A549 treated with Mapracorat at 1 μM for 4 hours (cell line): ENCODE measurements around the gene MEIOSIN. TPM values are rescaled to one million over a fixed set of nuclear protein-coding genes. Genes with fewer than 3 reads are reported as not detected.

Experiments used
- total RNA-seq: library from RNA; stranded (reverse); fragments of 200-300 nt; extraction: Qiagen RNA extraction; gene quantifications from 5 replicates; pipeline ENCODE4 v1.2.3, GENCODE V29; 2022

The MEIOSIN gene
- total RNA-seq: 0.06 to 0.08 TPM (median 0.07 TPM) in 4 of 5 replicates, not detected in the other

GRCh38 chr19:45733160-45733810 lies at the start of gene MEIOSIN:
MEIOSIN (plus strand) TSS chr19:45733439; CDS start chr19:45735377, 1,938 bp downstream.

GRCh38 chr19:45691516-45692186 lies 41.6 kb upstream of the MEIOSIN start, which contains the start of gene SNRPD2:
SNRPD2 (minus strand) TSS chr19:45691953; CDS start chr19:45691888, 65 bp downstream.

GRCh38 chr19:45692187-45693105 lies 40.8 kb upstream of the MEIOSIN start, which contains the start of gene QPCTL:
QPCTL (plus strand) TSS chr19:45692666; CDS start chr19:45692704, 38 bp downstream.

GRCh38 chr19:45730368-45731288 lies 2.6 kb upstream of the MEIOSIN start, which contains the start of gene FBXO46:
FBXO46 (minus strand) TSS chr19:45730896; CDS start chr19:45713495, 17,401 bp downstream.

GRCh38 chr19:45768984-45769782 lies 35.9 kb downstream of the MEIOSIN start, which contains the start of gene SIX5:
SIX5 (minus strand) TSS chr19:45769252; CDS start chr19:45768844, 408 bp downstream.

GRCh38 chr19:45782162-45782691 lies 49.0 kb downstream of the MEIOSIN start, which contains the start of gene DMPK:
DMPK (minus strand) TSS chr19:45782490; CDS start chr19:45782352, 138 bp downstream.

GRCh38 chr19:45792470-45793177 lies 59.4 kb downstream of the MEIOSIN start, which contains the start of gene DMWD:
DMWD (minus strand) TSS chr19:45792845; CDS start chr19:45792756, 89 bp downstream.

Other genes starting within 250 kb of the MEIOSIN start
- gene RTN2, start 236.4 kb upstream of the MEIOSIN start, total RNA-seq: 11.5 to 16.1 TPM (median 12.5 TPM) in 5 replicates
- gene PPM1N, start 235.0 kb upstream of the MEIOSIN start, total RNA-seq: 7.1 to 10.4 TPM (median 8.1 TPM) in 5 replicates
- gene VASP, start 226.0 kb upstream of the MEIOSIN start, total RNA-seq: 180 to 230 TPM (median 218 TPM) in 5 replicates
- 11.8 to 20.0 TPM (median 17.5 TPM) in 5 replicates for gene OPA3, start 148.6 kb upstream of the MEIOSIN start, total RNA-seq
- 0.19 to 0.79 TPM (median 0.39 TPM) in 5 replicates for gene GPR4, start 131.2 kb upstream of the MEIOSIN start, total RNA-seq
- 18.4 to 27.7 TPM (median 24.5 TPM) in 5 replicates for gene EML2, start 94.0 kb upstream of the MEIOSIN start, total RNA-seq
- gene GIPR, start 65.2 kb upstream of the MEIOSIN start, total RNA-seq: 2.0 to 5.1 TPM (median 3.5 TPM) in 5 replicates
- gene SNRPD2, start 41.5 kb upstream of the MEIOSIN start, total RNA-seq: 770 to 989 TPM (median 799 TPM) in 5 replicates
- 6.5 to 10.3 TPM (median 9.3 TPM) in 5 replicates for gene QPCTL, start 40.8 kb upstream of the MEIOSIN start, total RNA-seq
- 7.2 to 10.0 TPM (median 9.3 TPM) in 5 replicates for gene FBXO46, start 2.5 kb upstream of the MEIOSIN start, total RNA-seq
- 16.8 to 28.2 TPM (median 25.8 TPM) in 5 replicates for gene SIX5, start 35.8 kb downstream of the MEIOSIN start, total RNA-seq
- 32.3 to 55.5 TPM (median 45.8 TPM) in 5 replicates for gene DMPK, start 49.1 kb downstream of the MEIOSIN start, total RNA-seq
- gene DMWD, start 59.4 kb downstream of the MEIOSIN start, total RNA-seq: 20.2 to 37.2 TPM (median 35.9 TPM) in 5 replicates
- not detected in 5 replicates for gene RSPH6A, start 81.9 kb downstream of the MEIOSIN start, total RNA-seq
- gene SYMPK, start 129.7 kb downstream of the MEIOSIN start, total RNA-seq: 53.1 to 81.3 TPM (median 74.4 TPM) in 5 replicates
- gene FOXA3, start 130.9 kb downstream of the MEIOSIN start, total RNA-seq: 0.55 to 0.95 TPM (median 0.91 TPM) in 5 replicates
- gene IRF2BP1, start 152.7 kb downstream of the MEIOSIN start, total RNA-seq: 19.8 to 36.1 TPM (median 34.7 TPM) in 5 replicates
- 5.3 to 10.5 TPM (median 8.7 TPM) in 5 replicates for gene MYPOP, start 169.2 kb downstream of the MEIOSIN start, total RNA-seq
- gene NANOS2, start 181.3 kb downstream of the MEIOSIN start, total RNA-seq: not detected in 5 replicates
- gene NOVA2, start 240.4 kb downstream of the MEIOSIN start, total RNA-seq: 0.33 to 0.49 TPM (median 0.44 TPM) in 5 replicates